H1 (cell line): Measurements from ENCODE around the gene ATP2B3.

ENCODE experiments used
- CTCF ChIP-seq, 3 experiments: IDR thresholded peaks; 1 replicate in 2 of 3; 2 replicates in 1 of 3; pipeline versions ENCODE4 v1.5.1 to v1.6.1; 2011; ENCODE audit warnings: low read length in 3 of 3, mild to moderate bottlenecking in 3 of 3, inconsistent platforms in 2 of 3, low read depth in 1 of 3, moderate library complexity in 1 of 3; ENCODE audit not compliant: insufficient read depth in 1 of 3; ENCODE audit errors: control extremely low read depth in 1 of 3
- GABPA ChIP-seq: IDR thresholded peaks from 2 replicates; pipeline ENCODE4 v1.6.1; 2011; ENCODE audit warnings: mild to moderate bottlenecking, low read length, moderate library complexity, borderline replicate concordance; ENCODE audit not compliant: insufficient read depth
- HDAC6 ChIP-seq: IDR thresholded peaks from one replicate; pipeline ENCODE4 v1.7.1; 2012; ENCODE audit warnings: low read depth, mild to moderate bottlenecking, inconsistent platforms, low read length, moderate library complexity
- POLR2A ChIP-seq, 2 experiments: IDR thresholded peaks; 1 replicate in 1 of 2; 2 replicates in 1 of 2; pipeline ENCODE4 v1.6.1; 2011; ENCODE audit warnings: low read depth in 2 of 2, low read length in 2 of 2, mild to moderate bottlenecking in 2 of 2; ENCODE audit errors: control extremely low read depth in 1 of 2
- POU5F1 ChIP-seq: IDR thresholded peaks from 2 replicates; pipeline ENCODE4 v1.6.1; 2011; ENCODE audit warnings: low read depth, mild to moderate bottlenecking, low read length, moderate library complexity
- SIN3A ChIP-seq, 2 experiments: IDR thresholded peaks in 1 of 2; conservative IDR thresholded peaks in 1 of 2; 2 replicates each; pipeline ENCODE4 v1.6.1; 2011 to 2012; ENCODE audit warnings: low read length in 2 of 2, improper control_type of control experiment in 1 of 2, low read depth in 1 of 2, mild to moderate bottlenecking in 1 of 2
- TEAD4 ChIP-seq: IDR thresholded peaks from 2 replicates; pipeline ENCODE4 v1.6.1; 2012; ENCODE audit warnings: low read depth, low read length, inconsistent platforms, mixed read lengths
- ZNF274 ChIP-seq: IDR thresholded peaks from 2 replicates; pipeline ENCODE4 v1.7.0; 2012; ENCODE audit warnings: low read length, borderline replicate concordance; ENCODE audit errors: extremely low read depth
- TF ChIP-seq, protein P1 (sequence below): fragments of 300-600 bp; sonication (generic); IDR thresholded peaks from 2 replicates; pipeline ENCODE4 v1.7.1; 2012; ENCODE audit warnings: low read length, moderate library complexity, mild to moderate bottlenecking, inconsistent platforms; ENCODE audit not compliant: insufficient replicate concordance

DNA sequence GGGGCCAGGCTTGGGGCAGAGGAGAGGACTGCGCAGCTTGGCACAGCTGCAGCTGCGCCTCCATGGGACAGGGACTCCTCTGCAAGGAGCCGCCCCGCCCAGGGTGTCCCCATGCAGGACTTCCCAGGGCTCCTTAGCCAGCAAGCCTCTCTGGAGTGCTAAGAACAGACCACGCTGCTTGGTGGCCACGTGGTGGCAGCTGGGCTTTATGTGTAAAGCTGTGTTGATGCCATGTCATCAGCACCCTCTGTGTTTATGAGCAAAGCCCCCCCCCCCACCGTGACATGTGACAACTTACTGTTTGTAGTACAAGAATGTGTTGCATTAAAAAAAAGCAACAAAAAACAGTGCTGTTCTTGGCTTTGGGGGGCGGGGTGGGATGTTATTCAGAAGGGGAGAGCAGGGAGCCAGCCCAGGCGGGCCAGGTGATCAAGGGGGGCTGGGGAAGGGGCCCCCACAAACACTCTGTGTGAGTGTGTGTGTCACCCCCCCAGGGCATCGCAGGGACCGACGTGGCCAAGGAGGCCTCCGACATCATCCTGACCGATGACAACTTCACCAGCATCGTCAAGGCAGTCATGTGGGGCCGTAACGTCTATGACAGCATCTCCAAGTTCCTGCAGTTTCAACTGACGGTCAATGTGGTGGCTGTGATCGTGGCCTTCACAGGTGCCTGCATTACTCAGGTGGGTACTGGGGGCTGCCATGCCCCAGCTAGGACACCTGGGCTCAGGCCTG, 40.3 kb downstream of the ATP2B3 start:
- TF ChIP-seq SIN3A (conservative IDR thresholded peaks at IDR 0.05 in 1 of 2, IDR thresholded peaks at IDR 0.05 in 1 of 2; ENCODE audit: low read depth in 1 of 2, low read length in 2 of 2): no peak
- no peak for TF ChIP-seq TEAD4
- TF ChIP-seq, protein P1, sequence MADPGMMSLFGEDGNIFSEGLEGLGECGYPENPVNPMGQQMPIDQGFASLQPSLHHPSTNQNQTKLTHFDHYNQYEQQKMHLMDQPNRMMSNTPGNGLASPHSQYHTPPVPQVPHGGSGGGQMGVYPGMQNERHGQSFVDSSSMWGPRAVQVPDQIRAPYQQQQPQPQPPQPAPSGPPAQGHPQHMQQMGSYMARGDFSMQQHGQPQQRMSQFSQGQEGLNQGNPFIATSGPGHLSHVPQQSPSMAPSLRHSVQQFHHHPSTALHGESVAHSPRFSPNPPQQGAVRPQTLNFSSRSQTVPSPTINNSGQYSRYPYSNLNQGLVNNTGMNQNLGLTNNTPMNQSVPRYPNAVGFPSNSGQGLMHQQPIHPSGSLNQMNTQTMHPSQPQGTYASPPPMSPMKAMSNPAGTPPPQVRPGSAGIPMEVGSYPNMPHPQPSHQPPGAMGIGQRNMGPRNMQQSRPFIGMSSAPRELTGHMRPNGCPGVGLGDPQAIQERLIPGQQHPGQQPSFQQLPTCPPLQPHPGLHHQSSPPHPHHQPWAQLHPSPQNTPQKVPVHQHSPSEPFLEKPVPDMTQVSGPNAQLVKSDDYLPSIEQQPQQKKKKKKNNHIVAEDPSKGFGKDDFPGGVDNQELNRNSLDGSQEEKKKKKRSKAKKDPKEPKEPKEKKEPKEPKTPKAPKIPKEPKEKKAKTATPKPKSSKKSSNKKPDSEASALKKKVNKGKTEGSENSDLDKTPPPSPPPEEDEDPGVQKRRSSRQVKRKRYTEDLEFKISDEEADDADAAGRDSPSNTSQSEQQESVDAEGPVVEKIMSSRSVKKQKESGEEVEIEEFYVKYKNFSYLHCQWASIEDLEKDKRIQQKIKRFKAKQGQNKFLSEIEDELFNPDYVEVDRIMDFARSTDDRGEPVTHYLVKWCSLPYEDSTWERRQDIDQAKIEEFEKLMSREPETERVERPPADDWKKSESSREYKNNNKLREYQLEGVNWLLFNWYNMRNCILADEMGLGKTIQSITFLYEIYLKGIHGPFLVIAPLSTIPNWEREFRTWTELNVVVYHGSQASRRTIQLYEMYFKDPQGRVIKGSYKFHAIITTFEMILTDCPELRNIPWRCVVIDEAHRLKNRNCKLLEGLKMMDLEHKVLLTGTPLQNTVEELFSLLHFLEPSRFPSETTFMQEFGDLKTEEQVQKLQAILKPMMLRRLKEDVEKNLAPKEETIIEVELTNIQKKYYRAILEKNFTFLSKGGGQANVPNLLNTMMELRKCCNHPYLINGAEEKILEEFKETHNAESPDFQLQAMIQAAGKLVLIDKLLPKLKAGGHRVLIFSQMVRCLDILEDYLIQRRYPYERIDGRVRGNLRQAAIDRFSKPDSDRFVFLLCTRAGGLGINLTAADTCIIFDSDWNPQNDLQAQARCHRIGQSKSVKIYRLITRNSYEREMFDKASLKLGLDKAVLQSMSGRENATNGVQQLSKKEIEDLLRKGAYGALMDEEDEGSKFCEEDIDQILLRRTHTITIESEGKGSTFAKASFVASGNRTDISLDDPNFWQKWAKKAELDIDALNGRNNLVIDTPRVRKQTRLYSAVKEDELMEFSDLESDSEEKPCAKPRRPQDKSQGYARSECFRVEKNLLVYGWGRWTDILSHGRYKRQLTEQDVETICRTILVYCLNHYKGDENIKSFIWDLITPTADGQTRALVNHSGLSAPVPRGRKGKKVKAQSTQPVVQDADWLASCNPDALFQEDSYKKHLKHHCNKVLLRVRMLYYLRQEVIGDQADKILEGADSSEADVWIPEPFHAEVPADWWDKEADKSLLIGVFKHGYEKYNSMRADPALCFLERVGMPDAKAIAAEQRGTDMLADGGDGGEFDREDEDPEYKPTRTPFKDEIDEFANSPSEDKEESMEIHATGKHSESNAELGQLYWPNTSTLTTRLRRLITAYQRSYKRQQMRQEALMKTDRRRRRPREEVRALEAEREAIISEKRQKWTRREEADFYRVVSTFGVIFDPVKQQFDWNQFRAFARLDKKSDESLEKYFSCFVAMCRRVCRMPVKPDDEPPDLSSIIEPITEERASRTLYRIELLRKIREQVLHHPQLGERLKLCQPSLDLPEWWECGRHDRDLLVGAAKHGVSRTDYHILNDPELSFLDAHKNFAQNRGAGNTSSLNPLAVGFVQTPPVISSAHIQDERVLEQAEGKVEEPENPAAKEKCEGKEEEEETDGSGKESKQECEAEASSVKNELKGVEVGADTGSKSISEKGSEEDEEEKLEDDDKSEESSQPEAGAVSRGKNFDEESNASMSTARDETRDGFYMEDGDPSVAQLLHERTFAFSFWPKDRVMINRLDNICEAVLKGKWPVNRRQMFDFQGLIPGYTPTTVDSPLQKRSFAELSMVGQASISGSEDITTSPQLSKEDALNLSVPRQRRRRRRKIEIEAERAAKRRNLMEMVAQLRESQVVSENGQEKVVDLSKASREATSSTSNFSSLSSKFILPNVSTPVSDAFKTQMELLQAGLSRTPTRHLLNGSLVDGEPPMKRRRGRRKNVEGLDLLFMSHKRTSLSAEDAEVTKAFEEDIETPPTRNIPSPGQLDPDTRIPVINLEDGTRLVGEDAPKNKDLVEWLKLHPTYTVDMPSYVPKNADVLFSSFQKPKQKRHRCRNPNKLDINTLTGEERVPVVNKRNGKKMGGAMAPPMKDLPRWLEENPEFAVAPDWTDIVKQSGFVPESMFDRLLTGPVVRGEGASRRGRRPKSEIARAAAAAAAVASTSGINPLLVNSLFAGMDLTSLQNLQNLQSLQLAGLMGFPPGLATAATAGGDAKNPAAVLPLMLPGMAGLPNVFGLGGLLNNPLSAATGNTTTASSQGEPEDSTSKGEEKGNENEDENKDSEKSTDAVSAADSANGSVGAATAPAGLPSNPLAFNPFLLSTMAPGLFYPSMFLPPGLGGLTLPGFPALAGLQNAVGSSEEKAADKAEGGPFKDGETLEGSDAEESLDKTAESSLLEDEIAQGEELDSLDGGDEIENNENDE: no peak
- TF ChIP-seq POU5F1: no peak
- no peak for TF ChIP-seq ZNF274
- no peak for TF ChIP-seq HDAC6
- no peak for TF ChIP-seq GABPA
- TF ChIP-seq POLR2A (IDR thresholded peaks at IDR 0.05; ENCODE audit: control extremely low read depth in 1 of 2, low read depth in 2 of 2, low read length in 2 of 2): no peak
- no peak for TF ChIP-seq CTCF (IDR thresholded peaks at IDR 0.05; ENCODE audit: control extremely low read depth in 1 of 3, insufficient read depth in 1 of 3, low read depth in 1 of 3, low read length in 3 of 3)
